Thymus (tissue), 11 donors: ENCODE measurements around the gene PGLYRP1. TPM values are rescaled to one million over a fixed set of nuclear protein-coding genes. Genes with fewer than 3 reads are reported as not detected.

ENCODE experiments used
- DNase-seq, 9 donors: peaks; one replicate each; pipeline ENCODE4 v3.0.0-alpha.2; 2013; ENCODE audit warnings: low spot score in 9 of 9, low read depth in 6 of 9, missing footprints in 1 of 9
- H3K27ac ChIP-seq, 2 donors: one replicate each; pipeline ENCODE4 v1.5.1; 2013; ENCODE audit warnings: control low read depth in 1 of 2, low read depth in 1 of 2, low read length in 1 of 2, mild to moderate bottlenecking in 1 of 2, moderate library complexity in 1 of 2
- H3K27me3 ChIP-seq, 2 donors: one replicate each; pipeline ENCODE4 v1.5.1; 2013; ENCODE audit warnings: low read length in 1 of 2; ENCODE audit not compliant: control insufficient read depth in 2 of 2, insufficient read depth in 1 of 2
- H3K36me3 ChIP-seq, 2 donors: one replicate each; pipeline ENCODE4 v1.5.1; 2013; ENCODE audit warnings: low read length in 1 of 2, mild to moderate bottlenecking in 1 of 2, moderate library complexity in 1 of 2; ENCODE audit not compliant: control insufficient read depth in 2 of 2, insufficient read depth in 2 of 2
- H3K4me1 ChIP-seq, 2 donors: one replicate each; pipeline ENCODE4 v1.5.1; 2013; ENCODE audit warnings: low read length in 2 of 2; ENCODE audit not compliant: control insufficient read depth in 2 of 2, insufficient read depth in 2 of 2
- H3K4me3 ChIP-seq, 2 donors: one replicate each; pipeline ENCODE4 v1.5.1; 2013; ENCODE audit warnings: low read length in 2 of 2, control low read depth in 1 of 2, mild to moderate bottlenecking in 1 of 2
- H3K9me3 ChIP-seq, 2 donors: one replicate each; pipeline ENCODE4 v1.5.1; 2013; ENCODE audit warnings: low read length in 1 of 2, mild to moderate bottlenecking in 1 of 2; ENCODE audit not compliant: control insufficient read depth in 2 of 2, insufficient read depth in 1 of 2
- WGBS: extraction: QIAGEN DNeasy Blood & Tissue Kit; methylation state at CpG from one replicate; pipeline ENCODE4 v1.1.7; 2013; 5-methylcytosine and 5-hydroxymethylcytosine counted together
- polyA plus RNA-seq: library from polyadenylated mRNA; stranded (reverse); fragments of 200-250 nt; gene quantifications from one replicate; pipeline ENCODE4 v1.2.3, GENCODE V29; 2013
- total RNA-seq: library from RNA; stranded (reverse); fragments of 120-200 nt; gene quantifications from one replicate; pipeline ENCODE4 v1.2.4, GENCODE V29; 2013
- donor health status: healthy.

Gene PGLYRP1
- total and polyA plus RNA-seq, 2 donors = 0.37 to 4.3 TPM

- WGBS = 4% methylated on average over 63 of the region's 63 CpGs
- peaks cover 30 to 40% of the 10 kb centered on the region in 2 donors for H3K27me3 ChIP-seq
- DNase-seq = peak in 1 of 9 donors; percentile 26
- peaks cover 8 to 14% of the 10 kb centered on the region in 2 donors for H3K4me1 ChIP-seq
- peaks cover 2 to 5% of the 10 kb centered on the region in 2 donors for H3K9me3 ChIP-seq
- H3K4me3 ChIP-seq = peak overlapping the region; percentile 42 to 61
- H3K27ac ChIP-seq = no peak overlapping the region
- H3K36me3 ChIP-seq = peaks cover 0 to 4% of the 10 kb centered on the region in 2 donors
Observed at GRCh38 chr19:46015687-46016425, 7.0 kb downstream of the PGLYRP1 start.

DNA sequence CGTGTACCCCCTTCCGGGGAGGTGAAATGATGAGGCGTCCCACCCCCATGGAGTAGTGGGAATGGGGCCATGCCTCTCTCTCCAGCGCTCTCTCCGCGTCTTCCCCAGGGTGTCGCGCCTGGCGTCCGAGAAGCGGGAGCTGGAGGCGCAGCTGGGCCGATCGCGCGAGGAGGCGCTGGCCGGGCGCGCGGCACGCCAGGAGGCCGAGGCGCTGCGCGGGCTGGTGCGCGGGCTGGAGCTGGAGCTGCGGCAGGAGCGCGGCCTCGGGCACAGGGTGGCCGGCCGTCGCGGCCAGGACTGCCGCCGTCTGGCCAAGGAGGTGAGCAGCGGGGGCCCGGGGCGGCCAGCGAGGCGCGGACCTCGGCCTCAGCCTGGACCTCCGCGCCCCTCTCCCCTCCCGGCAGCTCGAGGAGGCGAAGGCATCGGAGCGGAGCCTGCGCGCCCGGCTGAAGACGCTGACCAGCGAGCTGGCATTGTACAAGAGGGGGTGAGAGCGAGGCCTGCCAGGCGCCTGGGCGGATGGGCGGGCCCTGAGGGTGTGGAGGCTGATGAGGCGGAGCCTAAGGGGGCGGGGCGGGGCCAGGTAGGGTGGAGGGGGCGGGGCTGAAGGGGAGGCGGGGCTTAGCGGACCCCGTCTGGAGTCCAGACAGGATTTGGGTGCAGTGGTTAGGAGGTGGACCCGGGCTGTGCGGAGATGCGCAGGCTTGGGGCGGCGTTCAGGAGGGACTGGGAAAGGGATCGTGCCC is 7.7 kb downstream of the PGLYRP1 start:
- H3K4me1 ChIP-seq = peaks cover 8 to 14% of the 10 kb centered on the region in 2 donors
- peak in 3 of 9 donors; percentile 25 to 37 (median 27) for DNase-seq
- H3K4me3 ChIP-seq = peak overlapping the region in 1 of 2 donors; percentile 61
- H3K27ac ChIP-seq = no peak overlapping the region
- peaks cover 0 to 4% of the 10 kb centered on the region in 2 donors for H3K36me3 ChIP-seq
- peaks cover 2 to 5% of the 10 kb centered on the region in 2 donors for H3K9me3 ChIP-seq
- H3K27me3 ChIP-seq = peaks cover 30 to 40% of the 10 kb centered on the region in 2 donors
- 12% methylated on average over 74 of the region's 74 CpGs for WGBS

- Histone ChIP-seq H3K9me3 (peaks cover 2 to 5% of the 10 kb centered on the region in 2 donors), H3K27ac (no peak overlapping the region), H3K27me3 (peaks cover 30 to 40% of the 10 kb centered on the region in 2 donors), H3K4me3 (no peak overlapping the region), H3K4me1 (peaks cover 8 to 14% of the 10 kb centered on the region in 2 donors), H3K36me3 (peaks cover 0 to 4% of the 10 kb centered on the region in 2 donors)
- DNase-seq = no peak
- 59% methylated on average over 8 of the region's 8 CpGs for WGBS
Observed at GRCh38 chr19:46014534-46014933, 8.3 kb downstream of the PGLYRP1 start.

- 85% methylated on average over 28 of the region's 28 CpGs for WGBS
- no peaks in the 10 kb centered on the region for H3K9me3 ChIP-seq
- peaks cover 11 to 17% of the 10 kb centered on the region in 2 donors for H3K27me3 ChIP-seq
- no peaks in the 10 kb centered on the region for H3K4me1 ChIP-seq
- H3K4me3 ChIP-seq = no peak overlapping the region
- peaks cover 6 to 11% of the 10 kb centered on the region in 2 donors for H3K36me3 ChIP-seq
- H3K27ac ChIP-seq = no peak overlapping the region
- DNase-seq = peak in 5 of 9 donors; percentile 32 to 69 (median 50)
Observed at GRCh38 chr19:46009530-46010510, 13.0 kb downstream of the PGLYRP1 start.

DNA sequence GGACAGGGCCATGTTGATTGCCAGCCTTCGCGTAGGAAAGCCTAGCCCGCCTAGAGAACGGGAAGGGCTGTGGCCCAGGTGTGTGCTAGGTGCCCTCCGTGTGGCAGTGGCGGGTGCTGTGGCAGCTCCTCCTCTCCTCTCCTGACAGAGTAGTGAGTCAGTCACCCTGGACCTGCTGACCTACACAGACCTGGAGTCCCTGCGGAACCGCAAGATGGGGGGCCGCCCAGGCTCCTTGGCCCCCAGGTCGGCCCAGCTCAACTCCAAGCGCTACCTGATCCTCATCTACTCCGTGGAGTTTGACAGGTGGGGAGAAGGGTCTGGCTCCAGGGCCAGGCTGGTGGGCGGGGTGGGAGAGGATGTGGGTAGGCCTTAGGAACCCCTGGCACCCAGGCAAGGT is 16.4 kb downstream of the PGLYRP1 start:
- 97% methylated on average over 13 of the region's 13 CpGs for WGBS
- Histone ChIP-seq H3K36me3 (peaks cover 6 to 19% of the 10 kb centered on the region in 2 donors), H3K27me3 (peaks cover 0 to under 1% of the 10 kb centered on the region in 2 donors), H3K27ac (no peak overlapping the region), H3K4me3 (no peak overlapping the region), H3K9me3 (no peaks in the 10 kb centered on the region), H3K4me1 (no peaks in the 10 kb centered on the region)
- no peak for DNase-seq

- Histone ChIP-seq H3K9me3 (no peaks in the 10 kb centered on the region), H3K27me3 (peaks cover 0 to 23% of the 10 kb centered on the region in 2 donors), H3K27ac (no peak overlapping the region), H3K4me1 (peaks cover 3 to 17% of the 10 kb centered on the region in 2 donors), H3K4me3 (no peak overlapping the region), H3K36me3 (peaks cover 2 to 12% of the 10 kb centered on the region in 2 donors)
- WGBS = 99% methylated on average over 15 of the region's 15 CpGs
- no peak for DNase-seq
Observed at GRCh38 chr19:46002678-46003275, 20.1 kb downstream of the PGLYRP1 start.

DNA sequence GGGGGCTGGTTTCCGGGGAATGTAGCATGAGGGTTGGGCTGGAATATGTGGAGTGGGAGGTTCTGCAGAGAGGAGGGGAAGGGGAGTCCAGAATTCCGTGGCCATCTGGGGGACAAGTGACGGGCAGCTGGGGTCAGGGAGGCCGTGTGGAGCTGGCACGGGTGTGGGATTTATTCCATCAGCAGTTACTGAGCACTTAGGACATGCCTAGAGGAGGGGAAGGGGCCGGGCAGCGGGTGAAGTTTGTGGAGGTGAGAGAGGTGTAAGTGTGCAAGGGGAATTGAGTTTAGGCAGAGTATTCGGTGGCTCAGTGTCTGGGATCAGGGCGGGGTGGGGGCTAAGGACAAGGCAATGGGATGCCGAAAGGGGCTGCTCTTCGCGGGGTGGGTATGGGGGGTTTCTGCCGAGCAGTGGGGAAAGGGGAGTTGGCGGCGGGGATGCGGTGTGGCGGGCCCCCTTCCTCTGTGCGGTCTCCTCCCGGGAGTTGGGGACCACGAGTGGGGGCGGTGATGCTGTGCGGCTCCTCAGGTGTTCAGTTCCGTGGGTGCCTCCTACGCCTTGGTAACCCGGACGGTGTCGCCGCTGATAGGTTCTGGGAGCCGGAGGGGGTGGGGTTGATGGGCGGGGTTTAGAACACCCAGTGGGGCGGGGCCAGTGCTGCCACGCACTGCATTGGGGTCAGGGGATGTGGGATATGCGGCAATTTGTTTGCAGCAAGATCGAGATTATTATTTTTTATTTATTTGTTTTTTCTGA is 22.2 kb downstream of the PGLYRP1 start:
- Histone ChIP-seq H3K4me1 (peaks cover 8 to 25% of the 10 kb centered on the region in 2 donors), H3K36me3 (peaks cover 8 to 15% of the 10 kb centered on the region in 2 donors), H3K4me3 (peak overlapping the region in 1 of 2 donors; percentile 11), H3K9me3 (no peaks in the 10 kb centered on the region), H3K27me3 (peaks cover 0 to 23% of the 10 kb centered on the region in 2 donors), H3K27ac (no peak overlapping the region)
- 6% methylated on average over 34 of the region's 34 CpGs for WGBS
- peak in 6 of 9 donors; percentile 48 to 83 (median 71) for DNase-seq
